Right atrium auricular region (tissue), 2 donors: ENCODE data around the gene LATS2. TPM values are rescaled to one million over a fixed set of nuclear protein-coding genes. Genes with fewer than 3 reads are reported as not detected.
"Not testable (repeated sequence)": the region's sequence is repeated elsewhere in the genome, so short reads cannot be mapped to it uniquely, and the experiment has no call there.

Source experiments
- DNase-seq: peaks from one replicate; pipeline ENCODE4 v3.0.0-alpha.2; 2019; ENCODE audit warnings: low spot score
- H3K27ac ChIP-seq, 2 donors: fragments of 200-600 bp; sonication (generic); 1 replicate in 1 of 2; 2 replicates in 1 of 2; pipeline ENCODE4 v1.5.1; 2016 to 2019
- H3K27me3 ChIP-seq, 2 donors: fragments of 200-600 bp; sonication (generic); one replicate each; pipeline versions ENCODE4 v1.5.1 to v1.6.0; 2017 to 2019
- H3K36me3 ChIP-seq: fragments of 200-600 bp; sonication (generic); one replicate; pipeline ENCODE4 v1.5.1; 2016
- H3K4me1 ChIP-seq, 2 donors: fragments of 200-600 bp; sonication (generic); one replicate each; pipeline versions ENCODE4 v1.5.1 to v1.6.0; 2017 to 2019
- H3K4me3 ChIP-seq, 2 donors: fragments of 200-600 bp; sonication (generic); 1 replicate in 1 of 2; 2 replicates in 1 of 2; pipeline ENCODE4 v1.5.1; 2017 to 2019; ENCODE audit warnings: mild to moderate bottlenecking in 1 of 2, moderate library complexity in 1 of 2
- H3K9me3 ChIP-seq, 2 donors: fragments of 200-600 bp; sonication (generic); one replicate each; pipeline ENCODE4 v1.5.1; 2019
- total RNA-seq, 2 donors: library from RNA; depleted of rRNA; stranded (reverse); fragments of >200 nt; gene quantifications; one replicate each; pipeline ENCODE4 v1.1.0, GENCODE V29; 2016
- TF ChIP-seq, protein P1 (sequence below), 2 donors: fragments of 200-600 bp; sonication (generic); IDR thresholded peaks; one replicate each; pipeline ENCODE4 v1.5.1; 2019; ENCODE audit warnings: antibody characterized with exemption in 2 of 2

The LATS2 gene
- total RNA-seq, 2 donors from 2014 or later, result 20.9 to 33.3 TPM

DNA sequence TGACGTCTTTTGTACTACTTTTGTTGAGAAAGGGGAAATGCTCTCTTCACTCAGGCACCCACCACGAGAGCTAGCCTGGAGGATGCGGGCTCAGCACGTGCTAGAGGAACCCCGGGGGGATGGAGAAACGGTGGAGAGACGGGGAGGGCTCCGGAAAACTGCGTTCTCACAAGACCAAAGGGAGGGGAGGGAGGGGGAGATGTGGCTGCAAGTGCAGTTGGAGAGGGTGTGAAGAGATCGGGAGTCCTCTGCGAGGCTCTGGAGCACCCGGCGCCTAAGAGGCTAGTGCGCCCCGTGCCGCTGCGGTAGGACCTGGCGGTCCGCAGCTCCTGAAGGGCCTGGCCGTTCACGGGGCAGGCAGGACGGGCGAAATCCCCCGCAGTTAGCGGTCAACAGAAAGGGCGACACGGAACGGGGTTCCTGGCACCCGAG, 115.4 kb downstream of the LATS2 start:
- Histone ChIP-seq H3K36me3 (no peaks in the 10 kb centered on the region), H3K4me3 (peak overlapping the region; percentile 23 to 37), H3K27ac (no peak overlapping the region), H3K4me1 (peaks cover 0 to 6% of the 10 kb centered on the region in 2 donors), H3K27me3 (no peaks in the 10 kb centered on the region), H3K9me3 (no peaks in the 10 kb centered on the region)
- no peak for DNase-seq
- TF ChIP-seq, protein P1, sequence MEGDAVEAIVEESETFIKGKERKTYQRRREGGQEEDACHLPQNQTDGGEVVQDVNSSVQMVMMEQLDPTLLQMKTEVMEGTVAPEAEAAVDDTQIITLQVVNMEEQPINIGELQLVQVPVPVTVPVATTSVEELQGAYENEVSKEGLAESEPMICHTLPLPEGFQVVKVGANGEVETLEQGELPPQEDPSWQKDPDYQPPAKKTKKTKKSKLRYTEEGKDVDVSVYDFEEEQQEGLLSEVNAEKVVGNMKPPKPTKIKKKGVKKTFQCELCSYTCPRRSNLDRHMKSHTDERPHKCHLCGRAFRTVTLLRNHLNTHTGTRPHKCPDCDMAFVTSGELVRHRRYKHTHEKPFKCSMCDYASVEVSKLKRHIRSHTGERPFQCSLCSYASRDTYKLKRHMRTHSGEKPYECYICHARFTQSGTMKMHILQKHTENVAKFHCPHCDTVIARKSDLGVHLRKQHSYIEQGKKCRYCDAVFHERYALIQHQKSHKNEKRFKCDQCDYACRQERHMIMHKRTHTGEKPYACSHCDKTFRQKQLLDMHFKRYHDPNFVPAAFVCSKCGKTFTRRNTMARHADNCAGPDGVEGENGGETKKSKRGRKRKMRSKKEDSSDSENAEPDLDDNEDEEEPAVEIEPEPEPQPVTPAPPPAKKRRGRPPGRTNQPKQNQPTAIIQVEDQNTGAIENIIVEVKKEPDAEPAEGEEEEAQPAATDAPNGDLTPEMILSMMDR (IDR thresholded peaks at IDR 0.05), result no peak

DNA sequence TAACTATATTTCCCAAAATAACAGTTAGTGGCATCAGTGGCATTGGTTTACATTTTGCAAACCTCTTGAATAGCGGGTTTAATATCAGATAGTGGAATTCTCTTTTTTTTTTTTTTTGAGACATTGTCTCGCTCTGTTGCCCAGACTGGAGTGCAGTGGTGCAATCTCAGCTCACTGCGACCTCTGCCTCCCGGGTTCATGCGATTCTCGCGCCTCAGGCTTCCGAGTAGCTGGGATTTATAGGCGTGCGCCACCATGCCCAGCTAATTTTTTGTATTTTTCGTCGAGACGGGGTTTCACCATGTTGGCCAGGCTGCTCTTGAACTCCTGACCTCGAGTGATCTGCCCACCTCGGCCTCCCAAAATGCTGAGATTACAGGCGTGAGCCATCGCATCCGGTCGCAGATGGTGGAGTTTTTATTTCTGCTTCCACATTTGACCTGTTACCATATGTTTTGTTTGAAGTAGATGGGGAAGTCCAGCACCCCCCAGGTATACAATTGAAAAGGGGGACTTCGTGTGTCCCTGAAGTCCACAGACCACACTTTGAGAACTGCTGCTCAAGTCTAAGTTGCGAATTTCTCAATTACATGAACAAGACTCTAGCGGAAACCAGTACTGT, 118.3 kb downstream of the LATS2 start:
- H3K27ac ChIP-seq, result peak overlapping the region; percentile 20 to 70
- peaks cover 0 to 15% of the 10 kb centered on the region in 2 donors for H3K4me1 ChIP-seq
- H3K9me3 ChIP-seq, result no peaks in the 10 kb centered on the region
- no peaks in the 10 kb centered on the region for H3K36me3 ChIP-seq
- no peak overlapping the region for H3K4me3 ChIP-seq
- no peaks in the 10 kb centered on the region for H3K27me3 ChIP-seq
- TF ChIP-seq, protein P1 (IDR thresholded peaks at IDR 0.05), result no peak
- DNase-seq, result no peak

DNA sequence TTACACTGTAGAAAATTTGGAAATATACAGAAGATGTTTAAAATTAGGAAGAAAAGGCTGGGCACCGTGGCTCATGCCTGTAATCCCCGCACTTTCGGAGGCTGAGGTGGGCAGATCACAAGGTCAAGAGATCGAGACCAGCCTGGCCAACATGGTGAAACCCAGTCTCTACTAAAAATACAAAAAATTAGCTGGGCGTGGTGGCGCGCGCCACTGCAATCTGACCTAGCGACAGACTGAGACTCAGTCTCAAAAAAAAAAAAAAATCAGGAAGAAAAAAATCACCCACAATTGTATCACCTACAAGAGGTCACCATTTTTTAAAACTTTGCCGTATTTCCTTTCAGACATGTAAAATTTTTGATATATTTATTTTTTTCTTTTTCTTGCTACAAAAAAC, 120.9 kb downstream of the LATS2 start:
- not testable (repeated sequence) for H3K27ac ChIP-seq

DNA sequence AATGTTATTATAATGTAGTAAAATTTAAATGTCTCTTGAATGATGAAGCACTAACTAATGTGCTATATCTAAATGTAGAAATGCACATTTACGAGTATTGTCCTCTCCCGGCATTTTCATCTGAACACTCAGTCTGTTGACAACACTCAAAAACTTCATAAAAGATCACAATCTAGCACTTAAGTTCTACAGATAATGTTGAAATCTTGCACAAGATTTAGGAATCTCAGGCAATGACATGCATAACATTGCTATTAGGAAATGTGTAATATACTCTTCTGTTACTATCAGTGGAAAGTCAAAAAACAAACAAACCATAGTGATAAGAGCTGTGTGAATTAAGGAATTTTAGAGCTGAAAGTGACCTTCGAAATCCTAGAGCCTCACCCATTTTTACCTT, 121.3 kb downstream of the LATS2 start:
- H3K27me3 ChIP-seq, result no peaks in the 10 kb centered on the region
- H3K4me1 ChIP-seq, result peaks cover 0 to 9% of the 10 kb centered on the region in 2 donors
- H3K4me3 ChIP-seq, result no peak overlapping the region
- no peaks in the 10 kb centered on the region for H3K36me3 ChIP-seq
- H3K27ac ChIP-seq, result peak overlapping the region; percentile 64 to 69
- no peaks in the 10 kb centered on the region for H3K9me3 ChIP-seq
- DNase-seq, result no peak
- TF ChIP-seq, protein P1 (IDR thresholded peaks at IDR 0.05), result no peak

More for the DNA sequence above, 120.9 kb downstream of the LATS2 start:
- H3K9me3 ChIP-seq, H3K4me3 ChIP-seq, H3K4me1 ChIP-seq, H3K27me3 ChIP-seq, DNase-seq, H3K36me3 ChIP-seq: not testable (repeated sequence)

DNA sequence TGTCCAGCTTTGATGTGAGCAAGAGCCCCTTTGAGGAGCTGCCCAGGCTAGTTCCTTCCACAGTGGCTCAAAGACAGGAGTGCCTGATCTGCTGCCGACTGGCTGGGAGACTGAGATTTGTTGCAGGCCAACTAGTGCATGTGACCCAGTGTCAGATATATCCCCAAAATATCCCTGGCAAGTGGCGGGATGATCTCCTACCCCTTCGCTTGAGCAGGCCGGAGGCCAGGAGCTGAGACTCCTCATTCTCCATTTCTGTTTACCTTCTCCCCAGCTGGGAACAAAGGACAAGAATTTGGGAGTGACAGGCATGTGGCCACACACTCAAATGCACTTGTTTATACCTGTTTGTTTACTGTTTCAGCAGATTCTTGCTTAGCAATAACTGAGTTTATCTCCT, 121.7 kb downstream of the LATS2 start:
- no peak for DNase-seq
- H3K27me3 ChIP-seq, result no peaks in the 10 kb centered on the region
- H3K4me3 ChIP-seq, result no peak overlapping the region
- no peaks in the 10 kb centered on the region for H3K9me3 ChIP-seq
- peaks cover 0 to 9% of the 10 kb centered on the region in 2 donors for H3K4me1 ChIP-seq
- H3K27ac ChIP-seq, result peak overlapping the region; percentile 64 to 69
- no peaks in the 10 kb centered on the region for H3K36me3 ChIP-seq
- TF ChIP-seq, protein P1 (IDR thresholded peaks at IDR 0.05), result no peak

DNA sequence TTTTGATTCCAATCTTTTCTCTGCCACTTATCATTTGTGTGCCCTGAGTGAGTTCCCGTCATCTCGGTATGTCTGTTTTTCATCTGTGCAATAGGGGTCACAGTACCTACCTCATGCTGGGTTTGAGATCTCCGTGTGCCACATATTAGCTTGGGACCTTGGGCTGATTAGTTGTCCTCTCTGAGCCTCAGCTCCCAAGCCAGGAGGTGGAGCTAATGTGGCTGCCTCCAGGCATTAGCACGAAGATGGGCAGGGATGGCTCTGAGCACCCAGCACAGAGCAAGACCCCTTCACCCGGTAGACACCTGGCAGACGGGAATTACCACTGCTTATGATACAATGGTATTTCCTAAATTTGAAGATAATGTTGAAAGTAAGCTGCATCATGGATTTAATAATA, 123.1 kb downstream of the LATS2 start:
- no peak overlapping the region for H3K27ac ChIP-seq
- H3K36me3 ChIP-seq, result no peaks in the 10 kb centered on the region
- peaks cover 0 to 9% of the 10 kb centered on the region in 2 donors for H3K4me1 ChIP-seq
- no peaks in the 10 kb centered on the region for H3K9me3 ChIP-seq
- TF ChIP-seq, protein P1 (IDR thresholded peaks at IDR 0.05), result no peak
- no peaks in the 10 kb centered on the region for H3K27me3 ChIP-seq
- DNase-seq, result no peak
- no peak overlapping the region for H3K4me3 ChIP-seq
